HT1080 (cell line): Measurements from ENCODE around the gene PBLD. TPM values are rescaled to one million over a fixed set of nuclear protein-coding genes. Genes with fewer than 3 reads are reported as not detected.

Source experiments
- DNase-seq: peaks from one replicate; pipeline ENCODE4 v3.0.0-alpha.2; 2015; ENCODE audit warnings: low read depth
- total RNA-seq: library from RNA; depleted of rRNA; stranded (reverse); fragments of >200 nt; shearing (Covaris generic); gene quantifications from 2 replicates; pipeline ENCODE4 v1.2.3, GENCODE V29; 2014; rRNA removed

The PBLD gene
- total RNA-seq, 1 experiment from 2014 or later: 2.3 TPM

DNA sequence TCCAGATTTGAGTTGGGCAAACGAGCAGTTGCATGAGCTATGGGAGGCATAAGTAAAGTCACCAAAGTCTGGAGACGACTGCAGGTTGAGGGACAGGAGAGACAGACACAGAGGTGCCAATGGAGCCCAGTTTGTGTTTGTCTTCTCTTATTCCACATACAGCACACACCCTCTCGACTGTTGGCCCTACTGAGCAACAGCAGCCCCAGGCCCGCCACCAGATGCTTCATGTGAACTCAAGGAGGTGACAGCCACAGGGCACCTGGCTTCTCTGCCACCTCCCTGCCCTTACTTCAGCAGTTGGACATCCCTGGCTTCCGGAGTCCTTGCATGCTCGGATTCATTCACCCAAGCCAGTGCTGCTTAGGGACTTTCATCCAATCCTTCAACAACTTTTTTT is 94.4 kb downstream of the PBLD start:
- DNase-seq: no peak

DNA sequence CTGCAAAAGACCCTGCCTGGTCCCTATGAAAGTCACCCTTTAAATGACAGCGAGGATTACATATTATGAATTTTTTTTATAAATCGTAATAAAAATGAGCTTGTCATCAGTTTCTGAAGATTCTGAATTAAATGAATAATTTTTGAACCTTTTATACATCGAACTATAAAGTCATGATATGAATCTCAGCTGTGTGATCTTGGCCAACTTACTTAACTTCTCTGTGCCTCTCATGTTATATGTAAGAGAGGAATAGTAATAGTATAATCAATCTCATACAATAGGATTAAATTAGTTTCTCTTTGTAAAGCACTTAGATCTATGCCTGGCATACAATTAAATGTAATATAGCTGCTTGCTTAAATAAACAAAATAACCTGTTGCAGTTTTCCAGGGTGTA is 95.6 kb downstream of the PBLD start:
- no peak for DNase-seq

DNA sequence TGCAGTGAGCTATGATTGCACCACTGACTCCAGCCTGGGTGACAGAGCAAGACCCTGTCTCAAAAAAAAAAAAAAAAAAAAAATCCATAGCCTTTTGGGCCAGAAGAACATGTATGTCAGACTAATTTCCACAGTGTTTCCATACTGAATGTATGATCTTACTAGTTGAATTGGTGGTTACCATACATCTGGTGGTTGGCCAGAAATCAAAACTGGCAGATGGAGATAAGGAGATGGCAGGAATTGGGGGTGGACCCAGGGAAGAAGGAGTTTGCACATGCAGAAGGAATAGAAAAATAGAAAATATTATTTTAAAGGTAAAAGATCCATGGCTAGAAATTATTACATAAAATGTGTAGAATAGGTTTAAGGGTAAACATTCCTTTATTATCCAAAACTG is 97.1 kb downstream of the PBLD start:
- DNase-seq: no peak

DNA sequence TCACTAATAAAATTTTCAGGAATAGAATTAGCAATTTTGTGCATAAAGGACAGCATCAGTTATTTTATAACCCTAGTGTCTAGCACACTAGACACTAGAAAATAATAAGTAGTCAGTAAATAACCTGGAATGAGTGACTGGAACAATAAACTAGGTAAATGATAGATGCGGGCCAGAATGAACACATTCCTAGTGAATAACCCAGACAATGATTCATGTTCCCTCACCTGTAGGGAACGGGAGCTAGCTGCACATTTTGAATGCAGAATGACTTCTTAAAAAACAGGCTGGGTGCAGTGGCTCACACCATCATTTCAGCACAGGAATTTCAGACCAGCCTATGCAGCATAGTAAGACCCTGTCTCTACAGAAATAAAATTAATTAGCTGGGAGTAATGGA is 97.6 kb downstream of the PBLD start:
- no peak for DNase-seq

DNA sequence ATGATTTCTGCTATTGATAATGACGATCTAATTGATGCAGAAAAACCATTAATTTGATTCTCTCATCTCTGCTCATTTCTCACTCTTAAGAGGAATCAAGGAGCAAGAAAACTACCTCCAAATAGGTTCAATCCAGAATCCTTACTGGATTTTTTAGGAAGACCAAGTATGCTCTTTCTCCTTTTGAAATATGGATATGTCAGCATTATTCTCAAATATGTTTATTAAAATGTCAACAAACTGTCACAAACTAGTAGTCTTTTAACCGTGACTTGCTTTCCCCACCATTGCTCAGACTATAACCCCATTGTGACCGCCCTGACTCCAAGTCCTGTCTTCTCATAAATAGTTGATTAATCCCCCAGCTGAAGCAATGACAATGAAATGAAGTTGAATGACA is 99.7 kb downstream of the PBLD start:
- no peak for DNase-seq

Other genes with a start within 250 kb of the PBLD start
- 3.6 and 3.9 TPM in 2 replicates for gene MYPN, start 223.4 kb downstream of the PBLD start, total RNA-seq
- not detected in 2 replicates for gene ATOH7, start 100.8 kb downstream of the PBLD start, total RNA-seq
- gene HNRNPH3, start 864 bp downstream of the PBLD start, total RNA-seq: 17.6 and 20.9 TPM in 2 replicates
- gene RUFY2, start 74.3 kb upstream of the PBLD start, total RNA-seq: 11.7 and 12.6 TPM in 2 replicates
- gene DNA2, start 139.0 kb upstream of the PBLD start, total RNA-seq: 12.2 and 19.4 TPM in 2 replicates
- gene SLC25A16, start 194.6 kb upstream of the PBLD start, total RNA-seq: 5.9 and 9.0 TPM in 2 replicates
- gene TET1, start 227.4 kb upstream of the PBLD start, total RNA-seq: 0.84 and 1.2 TPM in 2 replicates